ENCODE results near the gene DEAF1. TPM values are rescaled to one million over a fixed set of nuclear protein-coding genes. Genes with fewer than 3 reads are reported as not detected.

The DEAF1 gene
- total and polyA plus RNA-seq, 2 of the 13 experiments (the other 11 are each of a cell fraction or from before 2014, with no cell fraction given): 22.3 to 29.6 TPM

DNA sequence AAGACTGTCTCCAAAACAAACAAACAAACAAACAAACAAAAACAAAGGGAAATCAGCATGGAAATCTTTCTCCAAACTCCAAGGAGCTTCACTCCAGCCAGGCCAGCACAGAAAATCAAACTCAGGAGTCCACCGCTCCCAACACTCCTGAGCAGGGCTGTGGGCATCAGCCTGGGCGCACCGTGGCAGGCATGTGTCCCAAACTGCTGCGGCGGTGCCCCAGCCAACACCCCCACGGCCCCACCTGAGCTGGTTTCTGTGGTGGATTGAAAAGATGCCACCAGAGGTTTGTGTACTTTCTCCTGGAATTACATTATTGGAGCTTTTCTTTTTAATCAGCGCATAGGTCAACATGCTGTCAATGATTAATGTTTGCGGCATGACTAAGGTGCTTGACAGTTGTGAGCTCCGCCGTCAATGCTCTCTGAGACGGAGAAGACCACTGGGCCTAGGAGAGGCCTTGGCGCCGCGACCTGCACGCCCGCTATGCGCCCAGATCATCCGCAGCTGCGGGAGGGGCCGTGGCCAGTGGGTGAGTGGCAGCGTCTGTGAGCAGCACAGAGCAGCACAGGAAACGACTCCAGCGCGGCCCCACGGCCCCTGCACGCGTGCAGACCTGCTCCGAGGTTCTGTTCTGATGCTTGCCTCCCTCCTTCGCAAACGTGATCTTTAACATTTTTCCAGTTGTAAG, 39.8 kb downstream of the DEAF1 start (continued):
- TF ChIP-seq MTA1 (CRISPR knock-in tag; IDR thresholded peaks at IDR 0.05; ENCODE audit: borderline replicate concordance) (peak; percentile 84; the same call in 1 of the 2 replicates), HOXD1 (CRISPR knock-in tag; IDR thresholded peaks at IDR 0.05) (0 out of 2 replicates have a peak, but pooled peaks have one; percentile 35), NCOR1 (IDR thresholded peaks at IDR 0.05; ENCODE audit: borderline replicate concordance, low read length) (peak; percentile 48; the same call in 1 of the 2 replicates), ATF6 (CRISPR knock-in tag; conservative IDR thresholded peaks at IDR 0.05) (no peak), ZNF510 (CRISPR knock-in tag; IDR thresholded peaks at IDR 0.05; ENCODE audit: low read depth) (no peak), DPF2 (CRISPR knock-in tag; IDR thresholded peaks at IDR 0.05; ENCODE audit: borderline replicate concordance, low read depth) (no peak), NCOA2 (CRISPR knock-in tag; IDR thresholded peaks at IDR 0.05) (no peak), SNAI1 (CRISPR knock-in tag; IDR thresholded peaks at IDR 0.05; ENCODE audit: borderline replicate concordance) (0 out of 2 replicates have a peak, but pooled peaks have one; percentile 69), MAF1 (CRISPR knock-in tag; IDR thresholded peaks at IDR 0.05; ENCODE audit: borderline replicate concordance) (no peak), HNRNPUL1 (IDR thresholded peaks at IDR 0.05; ENCODE audit: low read depth, low read length) (no peak; the same call in 1 of the 2 replicates), KDM2A (CRISPR knock-in tag; IDR thresholded peaks at IDR 0.05; ENCODE audit: borderline replicate concordance, low read depth) (peak; percentile 46; the same call in 1 of the 2 replicates), ZSCAN9 (CRISPR knock-in tag; IDR thresholded peaks at IDR 0.05; ENCODE audit: borderline replicate concordance) (no peak), ATF1 (CRISPR knock-in tag; IDR thresholded peaks at IDR 0.05) (no peak), HOXA5 (CRISPR knock-in tag; IDR thresholded peaks at IDR 0.05) (no peak), ZNF646 (CRISPR knock-in tag; IDR thresholded peaks at IDR 0.05) (no peak)
- TF ChIP-seq, protein P1, sequence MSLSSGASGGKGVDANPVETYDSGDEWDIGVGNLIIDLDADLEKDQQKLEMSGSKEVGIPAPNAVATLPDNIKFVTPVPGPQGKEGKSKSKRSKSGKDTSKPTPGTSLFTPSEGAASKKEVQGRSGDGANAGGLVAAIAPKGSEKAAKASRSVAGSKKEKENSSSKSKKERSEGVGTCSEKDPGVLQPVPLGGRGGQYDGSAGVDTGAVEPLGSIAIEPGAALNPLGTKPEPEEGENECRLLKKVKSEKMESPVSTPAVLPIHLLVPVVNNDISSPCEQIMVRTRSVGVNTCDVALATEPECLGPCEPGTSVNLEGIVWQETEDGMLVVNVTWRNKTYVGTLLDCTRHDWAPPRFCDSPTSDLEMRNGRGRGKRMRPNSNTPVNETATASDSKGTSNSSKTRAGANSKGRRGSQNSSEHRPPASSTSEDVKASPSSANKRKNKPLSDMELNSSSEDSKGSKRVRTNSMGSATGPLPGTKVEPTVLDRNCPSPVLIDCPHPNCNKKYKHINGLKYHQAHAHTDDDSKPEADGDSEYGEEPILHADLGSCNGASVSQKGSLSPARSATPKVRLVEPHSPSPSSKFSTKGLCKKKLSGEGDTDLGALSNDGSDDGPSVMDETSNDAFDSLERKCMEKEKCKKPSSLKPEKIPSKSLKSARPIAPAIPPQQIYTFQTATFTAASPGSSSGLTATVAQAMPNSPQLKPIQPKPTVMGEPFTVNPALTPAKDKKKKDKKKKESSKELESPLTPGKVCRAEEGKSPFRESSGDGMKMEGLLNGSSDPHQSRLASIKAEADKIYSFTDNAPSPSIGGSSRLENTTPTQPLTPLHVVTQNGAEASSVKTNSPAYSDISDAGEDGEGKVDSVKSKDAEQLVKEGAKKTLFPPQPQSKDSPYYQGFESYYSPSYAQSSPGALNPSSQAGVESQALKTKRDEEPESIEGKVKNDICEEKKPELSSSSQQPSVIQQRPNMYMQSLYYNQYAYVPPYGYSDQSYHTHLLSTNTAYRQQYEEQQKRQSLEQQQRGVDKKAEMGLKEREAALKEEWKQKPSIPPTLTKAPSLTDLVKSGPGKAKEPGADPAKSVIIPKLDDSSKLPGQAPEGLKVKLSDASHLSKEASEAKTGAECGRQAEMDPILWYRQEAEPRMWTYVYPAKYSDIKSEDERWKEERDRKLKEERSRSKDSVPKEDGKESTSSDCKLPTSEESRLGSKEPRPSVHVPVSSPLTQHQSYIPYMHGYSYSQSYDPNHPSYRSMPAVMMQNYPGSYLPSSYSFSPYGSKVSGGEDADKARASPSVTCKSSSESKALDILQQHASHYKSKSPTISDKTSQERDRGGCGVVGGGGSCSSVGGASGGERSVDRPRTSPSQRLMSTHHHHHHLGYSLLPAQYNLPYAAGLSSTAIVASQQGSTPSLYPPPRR (CRISPR knock-in tag; IDR thresholded peaks at IDR 0.05; ENCODE audit: borderline replicate concordance): 0 out of 2 replicates have a peak, but pooled peaks have one; percentile 37
